Choroid plexus epithelial cell (primary cell): Measurements from ENCODE around the gene NID1.
A peak's percentile ranks its signal among the peaks of the same experiment; 100 is the strongest.

Source experiments
- DNase-seq: peaks from one replicate; pipeline ENCODE4 v3.0.0-alpha.2; 2010; ENCODE audit warnings: low read depth
- H3K4me3 ChIP-seq: 2 replicates; pipeline ENCODE4 v1.5.1; 2011; ENCODE audit warnings: low read depth, mild to moderate bottlenecking, control low read depth, low read length, moderate library complexity
- CTCF ChIP-seq: conservative IDR thresholded peaks from 2 replicates; pipeline ENCODE4 v1.5.1; 2011; ENCODE audit warnings: low read depth, mild to moderate bottlenecking, control low read depth, inconsistent platforms, low read length, moderate library complexity

The NID1 gene

GRCh38 chr1:236039740-236040685, 24.9 kb downstream of the NID1 start:
- no peak overlapping the region for H3K4me3 ChIP-seq
- TF ChIP-seq CTCF: no peak
- DNase-seq: peak; percentile 99

- no peak for DNase-seq
- H3K4me3 ChIP-seq: no peak overlapping the region
- TF ChIP-seq CTCF: no peak
Observed at GRCh38 chr1:236038034-236038433, 26.9 kb downstream of the NID1 start.

- TF ChIP-seq CTCF: no peak
- no peak overlapping the region for H3K4me3 ChIP-seq
- DNase-seq: peak; percentile 81
Observed at GRCh38 chr1:236035681-236036101, 29.2 kb downstream of the NID1 start.

GRCh38 chr1:236033336-236033735, 31.6 kb downstream of the NID1 start:
- DNase-seq: no peak
- TF ChIP-seq CTCF: no peak
- no peak overlapping the region for H3K4me3 ChIP-seq

- TF ChIP-seq CTCF: no peak
Observed at GRCh38 chr1:236030534-236030933, 34.4 kb downstream of the NID1 start.

GRCh38 chr1:236029428-236029940, 35.4 kb downstream of the NID1 start:
- H3K4me3 ChIP-seq: no peak overlapping the region
- TF ChIP-seq CTCF: no peak
- DNase-seq: no peak

More at GRCh38 chr1:236030534-236030933, 34.4 kb downstream of the NID1 start:
- DNase-seq: no peak
- no peak overlapping the region for H3K4me3 ChIP-seq
